NCI-H146 treated with DMSO at 0.1 percent for 48 hours (cell line): ENCODE data around the gene RRP9.

ENCODE experiments used
- DNase-seq: peaks from one replicate; lab custom pipeline; 2025; ENCODE audit not compliant: unreplicated experiment; lab: John Stamatoyannopoulos, UW

Gene RRP9

DNA sequence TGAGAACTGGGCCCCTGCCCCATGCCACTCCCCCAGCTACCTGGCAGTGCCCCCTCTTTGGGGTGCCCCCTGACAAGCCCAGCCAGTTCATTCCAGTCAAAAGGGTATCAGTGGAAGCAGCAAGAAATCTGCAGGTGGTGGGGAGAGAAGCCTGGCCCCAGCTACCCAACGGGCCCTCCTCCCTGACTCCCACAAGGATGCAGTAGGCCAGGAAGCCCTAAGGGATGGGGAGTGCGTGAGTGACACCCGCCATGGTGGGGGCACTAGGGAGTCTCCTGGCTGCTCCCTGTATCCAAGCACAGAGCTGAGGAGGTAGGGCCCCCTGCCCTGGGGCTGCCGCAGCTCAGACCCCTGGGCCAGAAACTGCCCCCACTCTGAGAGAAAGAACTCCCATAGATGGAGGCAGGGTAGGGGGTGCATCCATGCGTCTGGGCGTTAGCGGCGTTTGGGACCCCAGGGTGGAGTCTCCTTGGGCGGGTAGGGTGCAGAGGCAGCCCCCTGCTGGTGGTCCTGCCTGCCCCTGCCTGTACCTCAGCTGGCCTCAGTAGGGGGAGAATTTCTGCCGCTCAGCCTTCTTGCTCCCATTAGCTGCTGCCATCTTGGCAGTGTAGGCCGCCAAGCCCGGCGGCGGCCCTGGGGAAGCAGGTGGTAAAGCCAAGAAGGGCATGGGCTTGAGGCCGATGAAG is 16.0 kb upstream of the RRP9 start:
- DNase-seq: no peak

DNA sequence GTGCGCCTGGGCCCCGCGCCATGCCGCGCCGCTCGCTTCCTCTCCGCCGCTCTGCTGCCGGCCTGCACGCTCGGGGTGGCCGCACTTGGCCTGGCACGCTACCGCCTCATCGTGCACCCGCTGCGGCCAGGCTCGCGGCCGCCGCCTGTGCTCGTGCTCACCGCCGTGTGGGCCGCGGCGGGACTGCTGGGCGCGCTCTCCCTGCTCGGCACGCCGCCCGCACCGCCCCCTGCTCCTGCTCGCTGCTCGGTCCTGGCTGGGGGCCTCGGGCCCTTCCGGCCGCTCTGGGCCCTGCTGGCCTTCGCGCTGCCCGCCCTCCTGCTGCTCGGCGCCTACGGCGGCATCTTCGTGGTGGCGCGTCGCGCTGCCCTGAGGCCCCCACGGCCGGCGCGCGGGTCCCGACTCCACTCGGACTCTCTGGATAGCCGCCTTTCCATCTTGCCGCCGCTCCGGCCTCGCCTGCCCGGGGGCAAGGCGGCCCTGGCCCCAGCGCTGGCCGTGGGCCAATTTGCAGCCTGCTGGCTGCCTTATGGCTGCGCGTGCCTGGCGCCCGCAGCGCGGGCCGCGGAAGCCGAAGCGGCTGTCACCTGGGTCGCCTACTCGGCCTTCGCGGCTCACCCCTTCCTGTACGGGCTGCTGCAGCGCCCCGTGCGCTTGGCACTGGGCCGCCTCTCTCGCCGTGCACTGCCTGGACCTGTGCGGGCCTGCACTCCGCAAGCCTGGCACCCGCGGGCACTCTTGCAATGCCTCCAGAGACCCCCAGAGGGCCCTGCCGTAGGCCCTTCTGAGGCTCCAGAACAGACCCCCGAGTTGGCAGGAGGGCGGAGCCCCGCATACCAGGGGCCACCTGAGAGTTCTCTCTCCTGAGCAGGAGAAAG is 14.4 kb upstream of the RRP9 start:
- DNase-seq: no peak

DNA sequence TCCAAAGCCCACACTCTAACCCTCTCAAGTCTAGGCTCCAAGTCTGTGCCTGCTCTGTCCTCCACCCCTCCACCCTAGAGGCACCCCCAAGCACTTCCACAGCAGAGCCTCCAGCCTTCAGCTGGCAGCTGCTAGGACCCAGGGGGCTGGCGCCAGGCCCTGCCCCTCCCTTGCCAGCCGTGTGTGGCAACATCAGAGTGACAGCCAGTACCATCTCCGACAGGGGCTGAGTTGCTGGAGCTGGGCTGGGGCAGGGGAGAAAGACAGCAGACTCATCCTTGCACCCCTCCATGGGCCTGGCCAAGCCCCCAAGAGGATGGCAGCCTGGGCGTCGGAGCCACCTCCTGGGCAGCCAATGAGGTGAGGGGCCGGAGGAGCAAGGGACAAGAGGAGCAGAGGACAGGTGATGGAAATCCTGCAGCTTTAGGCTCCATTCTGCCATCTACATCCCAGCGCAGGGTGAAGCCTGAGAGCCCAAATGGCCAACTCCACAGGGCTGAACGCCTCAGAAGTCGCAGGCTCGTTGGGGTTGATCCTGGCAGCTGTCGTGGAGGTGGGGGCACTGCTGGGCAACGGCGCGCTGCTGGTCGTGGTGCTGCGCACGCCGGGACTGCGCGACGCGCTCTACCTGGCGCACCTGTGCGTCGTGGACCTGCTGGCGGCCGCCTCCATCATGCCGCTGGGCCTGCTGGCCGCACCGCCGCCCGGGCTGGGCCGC is 13.6 kb upstream of the RRP9 start, which contains the start of gene GPR62:
Gene GPR62, plus strand, starts transcription at position 207 of the 718 bp plus-strand sequence. Its CDS starts 272 bp downstream, at position 479.
- DNase-seq: no peak

DNA sequence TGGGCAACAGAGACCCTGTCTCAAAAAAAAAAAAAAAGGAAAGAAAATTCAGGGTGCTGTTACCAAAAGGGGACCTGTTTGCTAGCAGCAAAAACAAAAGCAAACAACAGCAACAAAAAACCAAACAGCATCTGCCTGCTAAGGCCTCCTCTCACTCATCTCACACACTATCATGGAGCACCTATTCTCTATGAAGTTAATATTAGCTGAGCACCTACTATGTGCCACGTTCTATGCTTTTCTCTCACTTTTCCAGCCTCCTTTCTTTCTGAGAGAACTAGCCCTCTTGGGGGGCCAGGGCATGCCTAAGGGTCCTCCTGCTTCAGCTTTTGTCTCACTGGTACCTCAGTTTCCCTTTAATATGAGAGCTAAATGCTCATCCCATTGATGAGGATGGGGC is 13.0 kb upstream of the RRP9 start:
- no peak for DNase-seq

DNA sequence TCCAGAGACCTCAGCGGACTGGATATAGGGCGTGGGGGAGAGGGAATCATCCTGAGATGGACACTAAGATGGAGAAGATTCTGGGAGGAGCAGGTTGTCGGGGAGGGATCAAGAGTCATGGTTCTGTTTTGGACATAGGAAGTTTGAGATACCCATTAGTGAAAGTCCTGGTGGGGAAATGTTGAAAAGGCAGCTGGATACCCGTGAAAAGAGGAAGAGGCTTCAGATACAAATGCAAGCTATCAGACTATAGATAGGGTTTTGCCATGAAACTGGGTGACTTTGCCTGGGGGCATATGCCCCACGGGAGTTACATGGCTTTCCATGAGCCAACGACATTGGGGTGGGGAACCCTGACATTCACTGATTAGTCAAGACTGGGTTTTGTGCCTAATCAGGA is 12.4 kb upstream of the RRP9 start:
- no peak for DNase-seq

DNA sequence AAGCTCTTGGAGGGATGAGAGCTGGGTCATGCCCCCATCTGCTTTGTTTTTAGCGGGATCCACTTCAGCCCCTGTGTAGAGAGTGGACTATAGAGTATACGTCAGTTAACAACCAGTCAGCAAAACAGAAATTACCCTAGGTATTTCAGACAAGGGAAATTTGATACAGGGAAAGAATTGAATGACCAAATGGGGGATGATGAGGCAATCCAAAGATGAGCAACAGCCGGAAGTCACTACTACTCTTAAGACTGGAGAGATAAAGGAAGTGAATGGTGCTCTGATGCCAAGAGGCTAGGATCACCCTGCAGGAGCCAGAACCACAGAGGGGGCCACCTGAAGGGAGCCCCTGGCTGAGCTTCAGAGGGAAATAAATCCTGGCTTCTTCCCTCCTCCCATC is 11.7 kb upstream of the RRP9 start:
- DNase-seq: no peak

DNA sequence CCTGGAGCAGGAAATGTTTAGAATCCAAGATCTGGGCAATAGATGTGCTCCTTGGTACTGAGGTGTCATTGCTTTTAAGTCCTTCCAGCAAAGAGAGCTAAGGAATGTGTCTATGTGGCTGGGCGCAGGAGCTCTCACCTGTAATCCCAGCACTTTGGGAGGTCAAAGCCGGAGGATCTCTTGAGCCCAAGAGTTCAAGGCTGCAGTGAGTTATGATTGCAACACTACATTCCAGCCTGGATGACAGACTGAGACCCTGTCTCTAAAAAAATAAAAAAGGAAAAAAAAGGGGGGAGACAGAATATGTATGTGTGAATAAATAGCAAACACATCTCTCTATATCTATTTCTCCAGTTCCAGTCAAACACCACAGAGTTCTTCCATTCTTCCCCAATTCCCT is 9.2 kb upstream of the RRP9 start:
- DNase-seq: no peak

DNA sequence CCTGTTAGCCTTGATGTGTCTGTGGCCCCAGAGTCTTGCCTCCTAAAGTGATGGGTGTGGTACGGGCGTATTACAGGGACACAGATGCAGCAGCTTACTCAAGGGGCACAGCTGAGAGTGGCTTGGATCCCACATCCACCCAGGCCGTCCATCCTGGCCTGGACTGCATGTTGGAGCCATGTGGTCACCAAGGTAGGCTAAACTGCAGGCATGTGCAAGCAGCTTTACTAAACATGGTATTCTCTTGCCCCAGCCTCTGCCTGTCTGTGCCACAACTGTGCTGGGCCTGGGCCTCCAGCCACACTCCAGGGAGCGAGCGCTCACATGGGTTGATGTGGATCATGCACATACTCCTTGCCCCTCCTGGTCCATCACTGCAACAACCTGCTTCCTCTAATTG is 7.4 kb upstream of the RRP9 start:
- DNase-seq: no peak

DNA sequence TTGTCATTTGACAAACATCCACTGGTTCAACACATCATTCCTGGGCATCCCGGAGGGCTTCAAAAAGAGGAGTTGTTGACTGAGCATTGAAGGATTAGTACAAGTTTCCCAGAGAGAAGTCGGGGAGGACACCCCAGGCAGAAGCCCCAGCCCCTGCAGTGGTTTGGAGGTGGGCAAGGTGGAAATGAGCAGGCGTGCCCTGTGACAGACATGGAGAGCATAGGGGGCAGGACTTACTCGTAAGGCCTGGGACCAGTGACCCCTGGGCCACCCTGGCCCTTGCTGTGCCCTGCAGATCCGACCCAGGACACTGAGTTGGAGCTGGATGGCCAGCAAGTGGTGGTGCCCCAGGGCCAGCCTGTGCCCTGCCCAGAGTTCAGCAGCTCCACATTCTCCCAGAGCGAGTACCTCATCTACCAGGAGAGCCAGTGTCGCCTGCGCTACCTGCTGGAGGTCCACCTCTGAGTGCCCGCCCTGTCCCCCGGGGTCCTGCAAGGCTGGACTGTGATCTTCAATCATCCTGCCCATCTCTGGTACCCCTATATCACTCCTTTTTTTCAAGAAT is 6.4 kb upstream of the RRP9 start:
- DNase-seq: no peak

DNA sequence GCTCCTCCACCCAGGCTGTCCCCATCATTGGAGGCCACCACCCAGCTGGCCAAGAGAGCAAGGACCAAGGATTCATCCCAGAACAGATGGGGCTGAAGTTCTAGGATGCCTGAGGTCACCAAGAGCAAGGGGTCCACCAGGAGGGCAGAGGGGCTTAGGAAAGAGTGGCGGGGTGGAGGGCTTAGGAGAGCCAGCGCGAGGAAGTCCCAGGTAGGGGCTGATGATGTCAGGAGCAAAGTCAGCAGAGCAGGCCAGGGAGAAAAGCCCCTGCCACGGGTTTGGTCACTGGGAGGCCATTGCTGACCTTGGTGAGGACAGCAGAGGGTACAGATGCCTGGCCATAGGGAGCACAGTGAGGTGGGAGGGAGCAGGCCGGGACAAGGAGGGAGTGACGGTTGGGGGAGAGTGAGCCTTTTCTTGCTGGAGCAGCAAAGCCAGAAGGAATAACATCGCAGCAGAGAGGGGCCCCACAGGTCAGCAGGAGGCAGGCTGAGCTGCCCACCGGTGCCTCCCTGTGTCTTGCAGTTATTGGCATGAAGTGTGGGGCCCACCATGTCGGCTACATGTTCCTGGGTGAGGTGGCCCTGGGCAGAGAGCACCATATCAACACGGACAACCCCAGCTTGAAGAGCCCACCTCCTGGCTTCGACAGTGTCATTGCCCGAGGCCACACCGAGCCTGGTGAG is 5.7 kb upstream of the RRP9 start:
- no peak for DNase-seq

DNA sequence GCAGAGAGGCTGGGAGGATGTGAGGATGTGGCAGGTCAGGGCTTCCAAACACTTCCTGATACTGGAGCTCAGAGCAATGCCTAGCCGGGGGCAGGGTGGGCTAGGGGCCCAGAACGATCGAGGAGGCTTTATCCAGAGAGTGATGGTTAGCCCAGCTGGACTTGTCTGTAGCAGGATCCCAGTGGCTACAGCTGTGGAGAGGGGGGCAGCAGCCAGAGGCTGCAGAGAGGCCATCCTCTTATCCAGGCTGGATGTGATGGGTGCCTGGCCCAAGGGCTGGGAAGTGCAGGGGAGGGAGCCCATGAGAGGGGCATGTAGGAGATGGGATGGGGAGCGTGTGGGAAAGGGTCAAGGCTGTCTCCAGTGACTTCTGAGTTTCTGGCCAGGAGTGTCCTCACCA is 5.1 kb upstream of the RRP9 start:
- no peak for DNase-seq

DNA sequence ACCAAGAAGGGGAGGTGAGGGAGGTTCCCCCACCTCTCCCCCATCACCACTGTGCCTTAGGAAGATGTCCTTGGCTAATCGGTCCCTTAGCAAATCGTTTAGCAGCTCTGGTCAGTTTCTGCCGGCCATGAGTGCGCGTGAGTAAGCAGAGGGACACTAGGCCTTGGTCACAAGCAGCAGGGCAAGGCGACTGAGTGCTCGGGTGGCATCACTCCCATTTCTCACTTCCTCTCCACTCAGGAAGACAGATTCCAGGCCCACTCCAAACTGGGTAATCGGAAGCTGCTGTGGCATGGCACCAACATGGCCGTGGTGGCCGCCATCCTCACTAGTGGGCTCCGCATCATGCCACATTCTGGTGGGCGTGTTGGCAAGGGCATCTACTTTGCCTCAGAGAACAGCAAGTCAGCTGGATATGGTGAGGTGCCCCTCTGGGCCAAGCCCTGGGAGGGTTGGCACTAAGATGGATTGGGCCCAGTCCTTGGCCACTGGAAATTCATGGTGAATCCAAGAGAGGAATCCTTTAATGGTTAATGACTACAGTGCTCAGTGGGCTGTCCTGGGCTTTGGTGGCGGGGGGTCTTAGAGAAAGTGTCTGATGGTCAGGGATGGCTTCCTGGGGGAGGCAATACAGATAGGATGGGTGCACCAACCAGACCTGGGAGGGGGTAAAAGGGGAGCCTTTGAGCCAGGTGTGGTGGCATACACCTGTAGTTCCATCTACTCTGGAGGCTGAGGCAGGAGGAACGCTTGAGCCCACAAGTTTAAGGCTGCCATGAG is 4.4 kb upstream of the RRP9 start:
- no peak for DNase-seq

DNA sequence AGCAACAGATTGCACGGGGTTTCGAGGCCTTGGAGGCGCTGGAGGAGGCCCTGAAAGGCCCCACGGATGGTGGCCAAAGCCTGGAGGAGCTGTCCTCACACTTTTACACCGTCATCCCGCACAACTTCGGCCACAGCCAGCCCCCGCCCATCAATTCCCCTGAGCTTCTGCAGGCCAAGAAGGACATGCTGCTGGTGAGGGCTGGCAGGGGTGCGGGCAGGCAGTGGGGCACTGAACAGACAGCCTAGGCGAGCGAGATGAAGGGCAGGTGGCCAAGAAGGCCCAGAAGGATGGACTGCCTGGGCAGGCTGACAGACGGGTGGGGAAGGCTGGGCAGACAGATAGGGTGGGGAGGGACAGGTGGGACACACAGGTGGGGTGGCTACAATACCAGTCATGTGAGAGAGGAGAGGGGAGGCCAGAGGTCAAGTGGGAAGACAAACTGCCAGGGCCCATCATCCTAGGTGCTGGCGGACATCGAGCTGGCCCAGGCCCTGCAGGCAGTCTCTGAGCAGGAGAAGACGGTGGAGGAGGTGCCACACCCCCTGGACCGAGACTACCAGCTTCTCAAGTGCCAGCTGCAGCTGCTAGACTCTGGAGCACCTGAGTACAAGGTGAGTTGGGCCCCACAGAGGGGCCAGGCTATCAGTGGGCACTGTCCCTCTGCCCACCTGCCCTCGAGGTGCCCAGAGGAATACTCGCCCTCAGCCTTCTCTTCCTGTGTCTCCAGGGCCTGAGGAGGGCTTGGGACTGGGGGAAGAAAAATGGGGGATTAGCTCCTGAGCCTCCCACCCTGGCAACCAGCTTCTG is 3.5 kb upstream of the RRP9 start:
- DNase-seq: no peak

DNA sequence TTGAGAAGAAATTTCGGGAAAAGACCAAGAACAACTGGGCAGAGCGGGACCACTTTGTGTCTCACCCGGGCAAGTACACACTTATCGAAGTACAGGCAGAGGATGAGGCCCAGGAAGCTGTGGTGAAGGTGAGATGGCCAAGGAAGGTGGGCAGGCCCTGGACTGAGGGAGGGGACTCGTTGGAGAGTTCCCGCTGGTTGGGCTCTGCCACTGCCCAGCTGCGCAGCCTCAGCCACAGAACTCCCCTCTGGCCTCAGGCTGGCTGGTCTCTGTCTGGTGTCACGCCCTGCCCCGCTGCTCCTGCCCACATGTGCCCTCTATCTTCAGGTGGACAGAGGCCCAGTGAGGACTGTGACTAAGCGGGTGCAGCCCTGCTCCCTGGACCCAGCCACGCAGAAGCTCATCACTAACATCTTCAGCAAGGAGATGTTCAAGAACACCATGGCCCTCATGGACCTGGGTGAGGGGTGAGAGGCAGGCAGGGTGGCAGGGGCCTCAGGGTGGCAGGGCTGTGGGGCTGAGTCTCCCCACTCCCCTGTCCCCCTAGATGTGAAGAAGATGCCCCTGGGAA is 2.8 kb upstream of the RRP9 start:
- no peak for DNase-seq

DNA sequence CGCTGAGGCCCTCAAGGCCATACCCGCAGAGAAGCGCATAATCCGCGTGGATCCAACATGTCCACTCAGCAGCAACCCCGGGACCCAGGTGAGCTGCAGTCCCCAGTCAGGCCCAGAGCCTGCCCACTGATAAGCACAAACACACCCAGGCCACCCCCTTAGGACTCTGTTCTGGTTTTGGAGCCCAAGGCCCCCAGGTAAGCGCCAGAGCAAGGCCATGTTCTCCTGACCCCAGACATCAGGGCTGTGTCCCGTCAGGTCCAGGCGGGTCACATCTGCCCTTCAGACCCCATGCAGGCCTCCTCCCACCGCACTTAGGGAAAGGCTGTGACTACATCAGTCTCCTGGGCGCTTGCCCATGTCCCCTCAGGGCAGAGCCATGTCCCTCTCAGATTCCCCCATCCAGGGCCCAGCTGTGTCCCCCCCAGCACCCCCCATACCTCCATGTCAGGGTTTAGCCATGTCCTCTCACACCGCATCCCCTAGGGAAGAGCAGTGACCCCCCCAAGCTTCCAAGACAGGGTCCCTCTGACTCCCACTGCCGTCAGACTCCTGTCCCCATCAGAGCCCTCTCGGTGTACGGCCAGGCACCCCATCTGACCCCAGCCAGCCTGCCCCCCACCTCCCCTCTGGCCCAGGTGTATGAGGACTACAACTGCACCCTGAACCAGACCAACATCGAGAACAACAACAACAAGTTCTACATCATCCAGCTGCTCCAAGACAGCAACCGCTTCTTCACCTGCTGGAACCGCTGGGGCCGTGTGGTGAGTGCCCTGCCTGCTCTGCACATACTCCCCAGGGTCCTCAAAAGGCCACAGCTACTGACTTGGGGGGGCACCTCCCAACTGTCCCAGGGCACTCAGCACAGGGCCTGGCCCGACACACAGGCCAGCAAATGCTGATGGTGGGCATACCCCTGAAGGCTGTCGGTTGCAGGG is 2.0 kb upstream of the RRP9 start:
- DNase-seq: no peak

DNA sequence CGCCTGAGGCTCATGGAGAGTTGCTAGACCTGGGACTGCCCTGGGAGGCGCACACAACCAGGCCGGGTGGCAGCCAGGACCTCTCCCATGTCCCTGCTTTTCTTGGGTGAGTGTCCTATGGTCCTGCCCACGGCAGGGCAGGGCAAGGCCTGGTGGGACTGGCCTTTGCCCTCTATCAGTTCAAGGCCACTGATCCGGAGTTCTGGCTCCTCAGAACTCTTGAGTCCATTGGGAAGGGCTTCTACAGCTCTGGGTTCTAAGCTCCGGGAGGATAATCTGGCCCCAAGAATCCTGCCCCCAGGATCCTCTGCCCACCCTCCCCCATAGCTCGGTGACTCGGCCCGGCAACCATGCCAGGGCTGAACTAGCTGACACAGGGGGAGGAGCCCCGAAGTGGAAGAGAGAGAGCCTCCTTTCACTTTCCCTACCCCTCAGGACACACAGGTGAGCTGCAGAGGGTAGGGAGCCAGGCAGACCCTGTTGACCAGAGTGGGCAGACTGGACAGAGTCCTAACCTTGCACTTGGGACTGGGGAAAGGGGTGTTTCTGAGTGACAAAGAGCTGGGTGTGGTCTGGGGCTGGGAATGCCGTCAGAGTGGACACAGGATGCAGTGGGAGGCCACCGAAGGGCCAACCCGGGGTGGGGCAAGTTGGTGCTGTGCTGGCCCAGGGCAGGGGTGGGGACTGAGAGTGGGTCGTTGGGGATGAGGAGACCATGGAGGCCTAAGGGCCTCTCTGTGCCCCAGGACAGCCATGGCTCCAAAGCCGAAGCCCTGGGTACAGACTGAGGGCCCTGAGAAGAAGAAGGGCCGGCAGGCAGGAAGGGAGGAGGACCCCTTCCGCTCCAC is 1.1 kb upstream of the RRP9 start:
- DNase-seq: no peak

DNA sequence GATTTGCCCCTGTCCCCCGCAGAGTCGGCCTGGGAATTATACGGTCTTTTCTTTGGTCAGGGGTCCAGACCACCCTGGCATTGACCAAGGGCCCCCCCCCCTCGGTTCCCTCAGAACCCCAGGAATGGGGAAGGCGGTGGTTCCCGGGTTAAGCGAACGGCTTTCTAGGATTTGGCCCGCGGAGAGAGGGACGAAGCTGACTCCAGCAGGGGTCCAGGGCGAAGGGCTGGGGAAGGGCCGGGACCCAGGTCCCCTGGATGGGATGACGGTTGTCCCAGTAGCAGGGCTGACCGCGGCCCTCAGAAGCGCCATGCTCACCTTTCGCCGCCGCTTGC is 274 bp downstream of the RRP9 start:
- DNase-seq: no peak
